HG03378 (cell line): ENCODE data around the gene ST6GAL1.

Experiments used
- ATAC-seq: cut with Tn5 transposase; IDR thresholded peaks from one replicate; pipeline ENCODE4 v1.9.1; 2021; ENCODE audit warnings: mild to moderate bottlenecking, moderate library complexity; ENCODE audit not compliant: unreplicated experiment

The ST6GAL1 gene

DNA sequence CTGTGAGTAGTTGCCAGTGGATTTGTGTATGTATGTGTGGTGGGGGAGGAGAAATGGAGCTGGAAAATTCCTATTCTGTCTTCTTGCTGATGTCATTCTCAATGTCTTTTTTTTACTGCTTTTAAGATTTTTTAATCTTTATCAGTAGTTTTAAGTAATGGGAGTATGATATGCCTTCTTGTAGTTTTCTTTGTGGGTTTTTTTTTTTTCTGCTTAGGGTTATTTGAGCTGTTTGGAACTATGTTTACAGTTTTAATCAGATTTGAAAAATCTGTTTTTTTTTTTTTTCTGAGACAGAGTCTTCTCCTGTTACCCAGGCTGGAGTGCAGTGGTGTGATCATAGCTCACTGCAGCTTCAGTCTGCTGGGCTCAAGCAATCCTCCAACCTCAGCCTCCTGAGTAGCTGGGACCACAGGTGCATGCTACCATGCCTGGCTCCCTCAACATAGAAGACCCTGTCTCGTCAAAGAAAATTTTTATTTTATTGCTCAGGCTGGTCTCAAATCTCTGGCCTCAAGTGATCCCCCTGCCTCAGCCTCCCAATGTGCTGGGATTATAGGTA lies 171.8 kb downstream of the ST6GAL1 start:
- ATAC-seq, result no peak

DNA sequence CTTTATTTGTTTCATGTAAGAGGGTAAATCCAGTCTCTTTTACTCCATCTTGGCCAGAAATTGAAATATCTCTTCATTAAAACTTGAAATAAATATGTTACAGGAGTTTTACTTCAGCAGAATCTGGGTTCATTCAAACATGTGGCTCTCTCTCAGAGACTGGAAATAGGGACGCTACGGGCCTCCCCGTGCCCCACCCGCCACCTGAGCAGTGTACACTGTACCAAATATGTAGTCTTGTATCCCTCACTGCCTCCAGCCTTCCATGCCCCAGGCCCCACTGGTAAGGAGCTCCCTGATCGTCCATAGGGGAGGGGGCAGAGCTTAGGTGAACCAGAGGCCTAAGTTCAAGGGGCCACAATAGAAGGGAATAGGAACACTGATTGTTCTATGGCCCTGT lies 172.9 kb downstream of the ST6GAL1 start:
- ATAC-seq, result no peak

DNA sequence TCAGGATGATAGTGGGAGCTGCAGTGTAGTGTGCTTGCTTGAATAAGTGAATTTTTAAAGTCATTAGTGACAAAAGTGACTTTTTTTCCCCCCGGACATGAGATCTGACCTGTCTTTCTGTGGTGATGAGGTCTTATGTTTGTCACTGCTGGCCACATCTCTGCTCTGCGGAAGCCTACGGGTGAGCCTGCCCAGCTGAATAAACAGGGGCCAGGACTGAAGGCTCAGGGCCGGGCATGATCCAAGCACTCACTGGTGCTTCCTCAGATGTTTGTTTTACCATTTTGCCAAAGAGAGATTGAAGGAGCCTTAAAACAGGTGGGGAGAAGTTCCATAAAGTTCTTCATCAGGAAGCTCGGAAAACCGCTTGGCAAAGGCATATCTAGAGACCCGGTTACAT lies 174.0 kb downstream of the ST6GAL1 start:
- ATAC-seq, result no peak

DNA sequence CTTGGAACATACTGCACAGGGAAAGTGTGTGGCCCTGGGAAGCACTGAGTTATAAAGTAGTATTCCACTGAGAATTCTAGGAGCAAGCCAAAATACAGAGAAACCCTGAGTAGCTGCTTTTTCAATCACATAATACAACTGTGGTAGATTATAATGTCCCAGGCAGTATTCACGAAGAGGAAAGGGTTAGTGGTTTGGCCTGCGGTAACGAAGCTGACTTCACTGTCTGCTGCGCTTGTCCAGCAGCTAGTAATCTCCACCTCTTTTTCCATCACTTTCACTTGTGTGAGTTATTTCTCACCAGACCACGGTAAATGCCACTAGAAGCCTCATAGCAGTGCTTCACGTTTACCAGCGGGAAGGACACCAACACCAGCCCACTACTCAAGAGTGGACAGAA lies 174.6 kb downstream of the ST6GAL1 start:
- no peak for ATAC-seq

DNA sequence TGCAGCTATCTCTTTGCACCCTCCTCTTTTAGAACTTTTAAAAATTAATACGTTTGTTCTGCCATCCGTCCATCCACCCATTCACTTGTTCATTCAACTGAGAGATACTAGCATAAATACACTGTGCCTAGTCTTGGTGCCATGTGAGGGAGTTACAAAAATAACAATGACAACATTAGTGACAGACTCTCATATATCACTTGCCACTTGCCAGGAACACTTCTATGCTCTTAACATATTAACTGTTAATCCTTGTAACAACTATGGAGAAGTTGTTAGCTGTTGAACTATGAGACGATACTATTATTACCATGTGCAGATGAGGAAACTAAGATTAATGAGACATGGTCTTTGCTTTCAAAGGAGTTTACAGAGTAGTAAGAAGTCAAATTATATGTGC lies 175.4 kb downstream of the ST6GAL1 start:
- no peak for ATAC-seq

DNA sequence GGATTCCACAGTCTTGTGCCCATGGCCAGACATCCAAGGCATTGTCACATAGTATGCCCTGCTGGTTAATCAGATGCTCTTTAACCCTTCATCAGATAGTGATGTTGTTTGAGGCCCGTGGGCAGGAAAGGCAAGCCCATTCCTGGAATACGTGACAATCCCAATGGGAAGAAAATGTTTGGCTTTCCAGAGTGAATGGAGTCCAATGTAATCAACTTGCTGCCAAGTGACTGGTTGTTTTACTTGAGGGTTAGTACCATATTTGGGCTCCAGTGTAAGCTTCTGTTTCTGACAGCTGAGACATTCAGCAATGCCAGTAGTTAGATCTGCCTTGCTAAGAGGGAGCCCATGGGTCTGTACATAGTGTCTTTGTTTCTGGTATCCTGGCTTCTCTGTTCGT lies 177.7 kb downstream of the ST6GAL1 start:
- no peak for ATAC-seq

DNA sequence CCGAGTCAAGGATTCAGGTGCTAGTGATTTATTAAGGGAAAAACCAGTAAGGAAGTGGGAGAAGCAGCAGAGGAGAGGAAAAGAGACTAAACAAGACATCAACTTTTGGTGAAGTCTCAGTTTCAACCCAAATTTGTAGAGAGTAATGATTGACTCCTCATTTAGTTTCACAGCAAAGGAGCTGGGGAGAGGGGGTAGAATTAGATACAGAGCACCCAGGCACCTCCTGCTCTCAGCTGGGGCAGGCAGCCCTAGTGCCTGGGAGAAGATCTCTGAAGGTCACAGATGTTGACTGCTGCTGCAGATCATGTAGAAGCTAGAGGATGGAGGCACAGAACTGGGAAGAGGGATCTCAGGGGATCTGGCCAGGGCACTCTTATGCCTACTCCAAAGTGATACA lies 179.8 kb downstream of the ST6GAL1 start:
- ATAC-seq, result no peak

DNA sequence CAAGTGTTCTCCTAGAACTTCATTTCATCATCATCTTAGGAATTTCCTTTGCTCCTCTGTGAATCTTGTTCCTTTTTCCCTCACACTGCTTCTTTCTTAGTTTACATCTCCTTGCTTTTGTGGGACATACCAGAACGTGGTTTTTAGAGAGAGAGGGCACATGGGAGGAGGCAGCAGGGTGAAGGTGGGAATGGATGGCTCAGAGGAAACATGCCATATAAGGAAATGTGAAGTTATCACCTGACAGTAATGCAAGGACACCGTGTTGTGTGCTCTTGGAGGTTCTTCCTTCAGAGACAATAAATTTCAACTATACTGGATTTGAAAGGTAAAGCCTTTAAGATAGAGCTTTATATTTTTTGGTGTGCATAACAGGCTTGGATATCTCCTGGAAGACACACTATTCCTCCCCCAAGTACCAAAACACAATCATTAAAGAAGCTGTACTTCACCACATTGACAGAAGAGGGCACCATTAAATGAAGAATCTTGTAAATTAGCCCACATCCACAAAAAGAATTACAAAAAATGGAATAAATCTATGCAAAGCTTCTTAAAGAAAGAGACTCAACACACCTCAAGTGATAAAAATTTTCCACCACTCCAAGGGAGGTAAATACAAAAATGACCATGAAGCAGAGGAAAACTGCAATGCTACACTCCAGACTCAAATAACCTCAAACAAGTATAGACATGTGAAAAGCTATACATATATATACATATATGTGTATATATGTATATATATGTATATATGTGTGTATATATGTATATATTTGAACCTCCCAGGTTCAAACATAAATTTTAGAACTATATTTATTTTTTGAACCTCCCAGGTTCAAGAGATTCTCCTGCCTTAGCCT lies 182.8 kb downstream of the ST6GAL1 start:
- ATAC-seq, result no peak

DNA sequence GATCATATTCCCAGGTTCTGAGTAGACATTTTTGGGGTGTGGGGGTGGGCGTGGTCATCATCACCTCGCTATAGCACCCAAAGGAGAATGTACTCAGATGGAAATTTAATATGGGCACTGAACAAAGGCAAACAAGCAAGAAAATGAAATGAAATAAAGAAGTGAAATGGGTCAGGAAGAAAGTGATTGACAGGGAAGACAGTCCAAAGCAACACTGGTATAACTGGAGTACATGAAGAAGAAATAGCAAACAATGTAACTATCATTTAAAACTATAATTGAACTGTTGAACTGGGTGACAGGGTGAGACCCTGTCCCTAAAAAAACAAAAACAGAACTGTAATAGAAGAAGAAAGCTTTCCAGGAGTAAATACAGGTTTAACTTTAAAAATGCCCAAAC lies 184.2 kb downstream of the ST6GAL1 start:
- ATAC-seq, result no peak

DNA sequence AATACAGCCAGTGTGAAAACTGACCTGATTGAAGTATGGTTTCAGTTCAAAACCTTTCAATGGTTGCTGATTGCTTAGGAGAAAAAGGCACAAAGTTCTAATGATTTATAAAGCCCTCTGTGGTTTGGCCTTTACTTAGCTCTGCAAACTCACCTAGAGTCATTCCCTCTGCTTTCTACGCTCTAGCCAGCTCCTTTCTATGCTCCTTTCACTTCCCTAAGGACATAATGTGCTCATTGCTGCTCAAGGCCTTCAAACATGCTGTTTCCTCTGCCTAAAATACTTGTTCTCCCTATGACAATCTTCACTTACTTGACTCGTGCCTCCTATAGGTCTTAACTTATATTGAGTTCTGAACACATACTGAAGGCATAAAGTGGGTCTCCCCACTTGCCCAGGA lies 190.0 kb downstream of the ST6GAL1 start:
- no peak for ATAC-seq

DNA sequence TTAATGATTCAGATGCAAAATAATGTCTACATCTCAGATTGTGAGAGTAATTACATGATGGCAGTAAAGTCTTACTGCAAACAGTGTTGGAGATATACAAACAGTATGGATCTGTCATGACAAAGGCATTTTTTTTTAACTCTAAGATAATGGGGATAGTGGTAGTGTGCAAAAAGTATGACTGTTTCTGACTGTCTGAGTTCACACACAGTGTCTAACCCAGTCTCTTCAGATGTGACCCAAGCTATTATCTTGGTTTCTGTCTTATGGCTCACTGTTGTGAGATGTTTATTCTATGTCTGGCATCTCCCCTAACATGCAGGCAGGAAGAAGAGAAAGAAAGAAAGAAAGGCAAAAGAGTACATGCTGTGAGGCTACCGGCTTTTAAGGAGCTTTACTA lies 191.9 kb downstream of the ST6GAL1 start:
- no peak for ATAC-seq

DNA sequence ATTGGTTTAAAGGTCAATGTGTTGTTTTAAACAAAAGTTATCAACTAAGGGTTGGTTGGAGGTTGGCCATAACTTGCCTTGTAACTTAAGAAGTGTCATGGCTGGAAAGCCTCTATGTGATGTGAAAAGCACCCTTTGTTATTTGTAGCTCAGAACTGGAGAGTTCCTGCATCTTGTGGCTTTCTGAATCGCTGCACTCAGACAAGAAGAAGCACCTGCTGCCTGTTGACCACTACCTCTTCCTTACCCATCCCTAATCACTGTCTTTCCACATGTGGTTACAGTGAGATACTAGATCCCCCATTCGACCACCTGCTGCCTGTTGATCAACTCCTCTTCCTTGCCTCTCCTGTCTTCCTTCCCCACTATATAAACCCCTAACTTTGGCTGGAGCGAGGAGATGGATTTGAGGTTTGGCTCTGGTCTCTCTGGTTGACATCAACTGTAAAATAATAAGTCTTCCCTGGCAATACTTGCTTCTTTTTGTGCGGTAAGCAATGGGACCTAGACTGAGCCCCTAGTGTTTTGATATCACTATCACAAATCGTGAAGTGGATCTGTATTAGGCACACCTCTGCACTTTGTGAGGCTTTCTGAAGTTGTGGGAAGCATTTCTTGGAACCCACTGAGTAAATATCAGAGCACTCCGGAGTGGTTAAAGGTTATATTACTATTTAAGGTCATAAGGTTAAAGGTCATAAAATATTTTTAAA lies 195.1 kb downstream of the ST6GAL1 start:
- peak; percentile 62 for ATAC-seq
